Hematopoietic multipotent progenitor cell treated with erythropoietin and hydrocortisone succinate and interleukin-3 and kit ligand, for 6 days (in vitro differentiated cells): ENCODE data around the gene ARPC5.
"Not testable (repeated sequence)": the region's sequence is repeated elsewhere in the genome, so short reads cannot be mapped to it uniquely, and the experiment has no call there.

Source experiments
- DNase-seq: peaks from one replicate; pipeline ENCODE4 v3.0.0-alpha.2; 2015

ARPC5 gene

DNA sequence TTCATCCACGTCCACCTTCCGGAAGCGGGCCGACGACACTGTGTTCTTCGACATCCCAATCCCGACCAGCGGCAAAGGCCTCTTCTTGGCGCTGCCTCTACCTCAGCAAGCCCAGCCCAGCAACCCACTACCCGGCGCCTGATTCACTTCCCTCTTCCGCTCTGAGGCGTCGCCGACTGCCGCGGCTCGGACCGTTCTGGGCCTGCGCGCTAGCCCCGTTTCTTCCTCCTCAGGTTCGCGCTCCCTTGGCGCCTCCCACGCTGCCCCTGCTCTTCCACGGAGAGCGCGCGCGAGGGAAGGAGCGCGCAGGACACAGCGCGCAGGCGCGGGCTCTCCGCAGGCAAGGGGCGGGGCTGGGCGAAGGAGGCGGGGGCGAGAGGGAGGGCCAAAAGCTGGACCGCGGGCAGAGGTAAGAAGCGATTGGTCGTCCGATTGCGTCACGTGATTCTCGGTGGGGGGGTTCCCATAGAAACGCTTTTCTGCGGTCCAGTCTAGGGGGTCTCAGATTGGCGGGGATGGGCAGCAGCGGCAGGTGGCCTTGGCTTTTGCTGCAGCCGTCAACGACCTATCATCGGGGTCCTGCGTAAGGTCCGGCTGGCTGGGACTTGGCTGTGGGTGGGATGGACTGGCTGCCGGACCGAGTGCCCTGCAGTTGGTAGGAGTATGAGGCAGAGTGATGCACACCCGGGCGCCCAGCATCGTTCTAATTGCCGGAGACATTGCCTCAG is at the start of gene ARPC5:
Gene ARPC5 (minus strand): TSS at position 178 of the 728 bp plus-strand sequence. CDS start 124 bp downstream, at position 54.
- peak; percentile 97 for DNase-seq

DNA sequence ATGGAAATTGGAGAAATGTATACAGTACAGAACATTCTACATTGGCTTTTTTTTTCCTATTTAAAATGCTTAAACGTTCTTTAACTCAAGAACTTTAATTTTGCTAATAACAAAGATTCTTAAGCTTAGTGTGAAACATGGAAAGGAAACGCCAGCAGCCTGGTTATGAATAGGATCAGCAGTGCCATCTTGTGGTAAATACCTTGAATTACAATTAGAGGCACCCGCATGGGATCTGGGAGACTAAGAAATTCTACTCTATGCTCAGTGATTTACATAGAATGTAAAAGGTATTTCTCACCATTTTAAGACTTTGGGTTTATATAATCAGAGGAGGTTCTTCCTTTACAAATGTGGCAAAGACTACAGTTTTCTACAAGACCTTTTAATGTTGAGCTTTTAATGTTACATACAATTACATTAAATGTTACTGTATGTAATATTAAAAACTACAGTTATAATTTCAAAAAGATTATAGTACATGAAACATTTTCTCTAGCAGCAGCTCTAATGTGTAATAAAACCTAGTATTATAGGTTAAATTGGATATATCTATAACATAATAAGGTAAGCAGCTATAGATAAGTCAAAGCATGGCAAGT is 49.6 kb upstream of the ARPC5 start:
- peak; percentile 88 for DNase-seq

DNA sequence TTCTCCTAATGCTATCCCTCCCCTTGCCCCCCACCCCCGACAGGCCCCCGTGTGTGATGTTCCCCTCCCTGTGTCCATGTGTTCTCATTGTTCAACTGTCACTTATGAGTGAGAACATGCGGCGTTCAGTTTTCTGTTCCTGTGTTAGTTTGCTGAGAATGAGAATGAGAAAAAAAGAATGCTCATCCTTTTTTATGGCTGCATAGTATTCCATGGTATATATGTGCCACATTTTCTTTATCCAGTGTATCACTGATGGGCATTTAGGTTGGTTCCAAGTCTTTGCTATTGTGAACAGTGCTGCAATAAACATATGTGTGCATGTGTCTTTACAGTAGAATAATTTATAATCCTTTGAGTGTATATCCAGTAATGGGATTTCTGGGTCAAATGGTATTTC is 43.8 kb upstream of the ARPC5 start:
- not testable (repeated sequence) for DNase-seq

DNA sequence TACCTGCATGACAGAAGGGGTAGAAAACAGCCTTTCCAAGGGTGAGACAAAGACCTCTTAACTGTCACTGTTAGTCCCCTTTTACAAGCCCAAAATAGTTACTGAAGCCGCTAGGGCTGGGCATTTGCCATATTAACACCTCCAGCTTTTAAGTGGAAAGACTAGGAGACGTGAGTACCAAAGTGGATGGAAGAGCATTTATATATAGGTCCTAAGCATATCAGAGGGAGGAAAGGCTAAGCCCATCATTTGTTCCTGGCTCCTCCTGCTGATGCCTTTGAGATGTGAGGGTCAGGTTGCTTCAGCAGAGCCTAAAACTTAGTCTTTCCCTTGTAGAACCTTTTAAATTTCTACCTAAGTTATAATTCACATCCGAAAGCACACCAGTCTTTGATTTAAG is 43.2 kb upstream of the ARPC5 start:
- no peak for DNase-seq

DNA sequence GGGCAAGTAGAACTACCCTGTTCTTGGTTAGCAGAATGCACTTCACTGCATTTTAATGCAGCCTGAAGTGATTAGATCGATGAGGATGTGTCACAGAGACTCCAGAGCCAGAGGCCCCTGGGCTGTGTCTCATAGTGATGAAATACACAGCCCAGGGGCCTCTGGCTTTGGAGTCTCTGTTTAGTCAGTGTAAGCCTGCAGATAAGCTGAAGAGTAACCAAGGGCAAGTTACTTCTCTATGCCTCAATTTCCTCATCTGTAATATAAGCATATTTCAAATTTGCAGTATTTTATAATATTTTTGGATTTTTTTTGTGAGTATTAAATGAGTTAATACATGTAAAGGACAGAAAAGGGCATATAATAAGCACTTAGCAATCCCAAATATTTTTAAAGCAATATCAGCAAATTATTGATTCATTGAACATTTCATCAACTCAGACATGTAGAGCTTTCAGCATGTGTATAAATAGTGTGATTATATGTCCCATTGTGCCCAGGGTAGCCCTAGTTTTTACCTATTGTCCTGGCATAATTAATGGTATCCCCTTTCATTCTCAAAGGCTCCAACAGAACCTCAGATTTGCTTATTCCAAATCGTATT is 41.1 kb upstream of the ARPC5 start:
- no peak for DNase-seq

DNA sequence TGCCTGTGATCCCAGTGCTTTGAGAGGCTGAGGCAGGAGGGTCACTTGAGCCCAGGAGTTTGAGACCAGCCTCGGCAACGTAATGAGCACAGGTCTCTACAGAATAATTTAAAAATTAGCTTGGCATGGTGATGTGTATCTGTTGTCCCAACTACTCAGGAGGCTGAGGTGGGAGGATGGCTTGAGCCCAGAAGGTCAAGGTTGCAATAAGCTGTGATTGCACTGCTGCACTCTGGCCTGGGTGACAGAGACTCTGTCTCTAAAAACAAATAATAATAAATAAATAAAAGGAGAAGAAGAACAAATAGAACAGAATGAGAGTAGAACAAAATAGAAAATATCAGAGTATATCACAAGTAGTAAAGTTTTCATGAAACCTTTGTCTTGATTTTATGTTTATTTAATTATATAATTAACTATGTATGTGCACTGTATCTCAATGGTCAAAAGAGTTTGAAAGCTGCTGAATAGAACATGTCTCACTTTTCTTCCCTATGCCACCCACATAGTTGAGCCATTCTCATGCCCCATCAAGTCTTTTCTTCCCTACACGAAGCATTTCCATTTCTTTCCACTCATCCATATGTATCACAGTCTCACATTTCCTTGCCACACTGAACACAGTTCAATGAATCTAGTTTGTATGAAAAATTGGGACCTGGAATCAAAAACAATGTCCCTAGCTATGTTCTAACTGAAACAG is 40.5 kb upstream of the ARPC5 start:
- DNase-seq: no peak

DNA sequence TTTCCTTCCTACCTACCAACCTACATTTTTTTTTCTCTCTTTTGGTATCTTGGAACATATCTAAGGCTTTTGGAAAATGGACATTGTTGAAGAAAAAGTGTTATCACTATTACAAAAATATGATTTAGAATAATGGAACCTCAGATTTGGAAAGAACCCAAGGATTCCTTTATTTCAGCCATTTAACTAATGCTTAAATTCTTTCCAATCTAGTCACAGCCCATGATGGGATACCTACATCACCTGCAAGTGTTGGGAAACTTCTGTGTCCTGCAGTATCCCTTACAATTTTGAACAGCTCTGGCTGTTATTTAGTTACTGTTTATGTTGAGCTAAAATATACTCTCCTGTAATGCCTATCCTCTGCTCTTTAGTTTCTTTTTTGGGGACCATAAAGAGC is 39.8 kb upstream of the ARPC5 start:
- DNase-seq: no peak

DNA sequence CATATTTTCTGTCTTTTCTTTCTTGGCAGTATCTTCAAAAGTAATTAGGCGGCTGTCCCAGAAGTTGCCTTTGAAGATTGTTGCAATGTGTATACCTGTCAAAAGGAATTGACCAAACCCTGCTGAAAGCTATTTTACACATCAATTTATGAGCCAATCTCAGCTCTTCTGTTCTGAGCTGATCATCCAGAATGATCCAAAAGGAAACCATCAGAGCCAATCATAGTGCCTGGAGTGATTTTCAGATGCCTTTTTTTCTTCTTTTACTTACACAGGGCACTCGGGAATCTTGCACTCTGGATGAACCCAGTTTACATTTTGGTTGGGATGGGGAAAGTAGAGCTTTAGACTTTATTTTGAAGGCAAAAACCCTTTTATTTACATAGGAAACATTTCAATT is 39.3 kb upstream of the ARPC5 start:
- DNase-seq: no peak

DNA sequence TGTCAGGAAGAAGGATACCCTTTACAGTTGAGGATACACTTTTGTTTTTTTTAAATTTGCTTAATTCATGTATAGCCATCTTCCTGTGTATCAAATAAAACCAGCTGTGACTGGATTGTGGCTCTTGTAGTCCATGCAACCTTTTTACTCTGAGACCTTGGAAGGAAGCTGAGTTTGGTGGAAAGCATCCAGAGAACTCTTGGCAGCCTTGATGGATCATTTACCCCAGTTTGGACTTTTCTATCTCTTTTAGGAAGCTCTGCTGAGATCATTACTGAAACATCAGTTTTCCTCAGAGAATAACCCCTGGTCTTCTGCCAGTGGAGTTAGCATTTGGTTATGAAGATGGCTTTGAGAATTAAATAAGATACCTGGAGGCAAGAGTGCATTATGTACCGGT is 38.8 kb upstream of the ARPC5 start:
- no peak for DNase-seq

DNA sequence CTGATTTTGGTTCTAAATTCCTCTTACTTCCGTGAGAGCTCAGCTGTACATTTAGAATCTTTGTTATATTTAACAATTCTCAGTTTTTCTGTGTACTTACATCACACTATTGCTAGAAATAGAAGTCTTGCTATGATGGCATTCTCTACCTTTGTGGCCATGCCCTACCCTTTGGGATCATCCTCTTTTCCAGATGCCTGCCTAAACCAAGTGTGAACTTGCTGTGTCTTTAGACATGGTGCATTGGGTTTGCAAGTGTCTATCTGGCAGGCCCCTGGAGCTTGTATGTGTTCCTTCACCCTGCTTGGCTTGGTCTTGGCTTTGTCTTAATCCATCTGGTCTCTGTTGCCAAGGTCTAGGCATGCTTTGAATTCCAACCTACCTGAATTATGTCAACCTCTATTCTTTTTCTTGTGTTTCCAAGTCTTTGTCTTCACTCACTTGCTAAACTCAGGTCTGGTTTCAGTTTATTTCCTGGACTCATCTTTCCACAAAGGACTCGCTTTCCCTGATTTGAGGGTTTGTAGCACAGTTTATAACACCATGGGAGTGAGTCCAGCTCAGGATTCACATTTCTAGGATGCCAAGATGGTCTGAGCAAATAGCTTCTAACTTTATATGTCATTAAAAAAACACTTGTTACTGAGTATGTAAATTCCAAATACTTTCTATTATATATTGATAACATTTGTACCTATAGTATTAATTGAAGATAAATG is 38.2 kb upstream of the ARPC5 start:
- DNase-seq: no peak

DNA sequence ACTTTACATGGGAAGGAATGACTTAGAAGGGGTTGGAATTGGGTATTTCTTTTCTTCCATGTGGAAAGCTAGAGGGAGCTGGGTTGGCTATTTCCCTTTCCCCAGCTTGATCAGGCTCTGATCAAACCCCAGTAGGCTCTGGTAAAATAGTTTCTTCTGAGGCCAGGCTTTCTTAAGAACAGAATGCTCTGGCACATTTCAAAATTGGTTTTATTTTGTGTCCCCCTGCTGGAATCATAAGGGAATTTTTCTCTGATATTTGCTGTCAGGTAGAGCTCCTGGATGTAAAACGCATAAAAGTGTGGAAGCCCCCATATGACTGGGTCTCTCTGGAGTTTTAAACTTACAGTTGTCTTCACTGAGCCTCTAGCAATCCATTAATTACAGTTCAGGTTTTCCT is 34.6 kb upstream of the ARPC5 start:
- no peak for DNase-seq

DNA sequence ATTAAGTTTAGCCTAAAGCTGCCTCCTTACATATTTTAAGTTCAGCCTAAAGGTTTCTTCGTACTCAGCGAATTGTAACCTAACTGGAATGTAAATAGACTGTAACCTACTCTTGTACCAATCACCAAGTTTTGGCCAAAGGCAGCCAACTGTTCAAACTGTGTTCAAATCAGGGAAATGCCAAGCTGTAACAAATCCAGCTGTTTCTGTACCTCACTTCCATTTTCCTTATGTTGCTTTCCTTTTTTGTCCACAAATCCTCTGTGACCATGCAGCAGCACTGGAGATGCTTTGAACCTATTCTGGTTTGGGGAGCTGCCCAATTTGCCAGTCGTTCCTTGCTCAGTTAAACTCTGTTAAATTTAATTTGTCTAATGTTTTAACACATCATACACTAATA is 20.8 kb upstream of the ARPC5 start:
- no peak for DNase-seq

DNA sequence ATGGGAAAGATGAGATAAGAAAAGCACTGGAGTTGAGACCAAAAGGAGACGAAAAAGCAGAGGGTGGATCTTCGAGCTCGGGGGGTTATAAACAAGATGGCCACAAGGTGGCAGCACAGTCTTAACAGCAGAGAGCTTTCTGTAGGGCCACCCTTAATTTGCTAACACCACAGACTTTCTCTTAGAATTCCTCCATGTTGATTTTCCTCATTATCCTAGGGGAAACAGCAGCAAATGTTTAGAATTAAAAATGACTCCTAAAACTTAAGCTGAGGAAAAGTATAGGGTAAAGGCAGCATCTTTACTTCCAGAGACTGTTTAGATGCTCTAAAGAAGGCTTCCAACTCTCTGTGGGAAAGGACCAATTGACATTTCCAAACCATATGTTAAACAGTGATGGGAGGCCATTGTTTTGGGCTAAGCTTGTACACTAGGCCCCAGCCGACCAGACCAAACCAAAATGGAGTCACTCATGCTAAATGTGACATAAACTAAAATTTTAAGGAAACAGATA is 20.0 kb upstream of the ARPC5 start:
- DNase-seq: peak; percentile 88

DNA sequence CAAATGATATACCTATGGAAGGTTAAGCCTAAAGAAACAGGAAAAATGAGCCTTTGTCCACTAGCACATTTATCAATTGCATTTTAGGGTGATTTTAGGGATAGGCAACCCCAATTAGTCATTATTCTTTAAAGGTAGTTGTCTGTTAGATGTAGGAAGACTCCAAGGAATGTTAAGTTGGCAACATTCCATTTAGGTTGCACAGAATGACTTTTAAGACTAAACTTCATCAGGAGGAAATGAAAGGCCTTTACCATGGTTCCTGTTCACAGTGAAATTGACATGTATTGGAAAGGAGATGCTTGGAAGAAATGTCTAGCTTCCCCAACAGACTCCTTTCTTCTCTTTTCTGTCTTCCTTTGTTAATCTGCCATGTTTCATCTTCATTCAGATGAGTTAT is 19.1 kb upstream of the ARPC5 start:
- no peak for DNase-seq

DNA sequence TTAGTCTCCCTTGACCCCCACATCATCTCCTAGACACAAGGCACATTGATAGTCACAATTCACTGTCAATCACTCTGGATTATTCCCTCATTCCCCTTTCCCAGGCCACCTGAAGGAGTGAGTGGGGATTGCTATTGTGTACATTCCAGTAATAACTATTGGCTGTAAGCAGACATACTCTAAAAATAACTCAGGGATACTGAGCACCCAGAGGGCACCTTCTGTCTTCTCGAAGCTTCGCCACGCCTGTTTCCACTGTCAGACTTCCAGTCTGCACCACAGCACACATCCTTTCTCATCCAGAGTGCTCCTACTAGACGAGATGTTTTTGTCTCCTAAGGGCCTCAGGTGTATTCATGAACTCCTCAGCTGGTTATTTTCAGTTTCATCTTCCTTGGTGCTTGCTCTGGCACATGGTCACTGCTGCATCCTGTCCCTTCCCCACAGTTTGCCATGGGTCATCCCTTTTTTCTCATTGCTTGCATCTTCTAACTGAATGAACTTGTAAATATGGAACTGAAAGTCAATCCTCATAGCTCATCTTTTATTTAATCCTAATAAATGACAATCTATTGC is 18.4 kb upstream of the ARPC5 start:
- no peak for DNase-seq

DNA sequence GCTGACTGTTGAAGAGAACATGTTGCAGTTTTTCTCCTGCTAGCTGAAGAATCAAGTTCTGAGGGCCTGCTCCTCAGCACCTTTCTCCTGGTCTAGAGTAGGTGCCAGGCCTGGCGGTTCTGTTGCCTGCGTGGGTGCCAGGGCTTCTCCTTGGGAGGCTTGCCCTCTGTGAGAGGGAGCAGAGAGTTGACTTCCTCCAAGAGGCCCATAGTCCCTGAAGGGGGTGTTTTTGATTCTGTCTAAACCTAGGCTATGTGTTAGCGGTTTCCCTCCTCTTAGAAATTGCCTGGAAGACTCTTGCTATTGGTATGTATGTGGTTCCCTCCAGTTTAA is 17.8 kb upstream of the ARPC5 start:
- no peak for DNase-seq

DNA sequence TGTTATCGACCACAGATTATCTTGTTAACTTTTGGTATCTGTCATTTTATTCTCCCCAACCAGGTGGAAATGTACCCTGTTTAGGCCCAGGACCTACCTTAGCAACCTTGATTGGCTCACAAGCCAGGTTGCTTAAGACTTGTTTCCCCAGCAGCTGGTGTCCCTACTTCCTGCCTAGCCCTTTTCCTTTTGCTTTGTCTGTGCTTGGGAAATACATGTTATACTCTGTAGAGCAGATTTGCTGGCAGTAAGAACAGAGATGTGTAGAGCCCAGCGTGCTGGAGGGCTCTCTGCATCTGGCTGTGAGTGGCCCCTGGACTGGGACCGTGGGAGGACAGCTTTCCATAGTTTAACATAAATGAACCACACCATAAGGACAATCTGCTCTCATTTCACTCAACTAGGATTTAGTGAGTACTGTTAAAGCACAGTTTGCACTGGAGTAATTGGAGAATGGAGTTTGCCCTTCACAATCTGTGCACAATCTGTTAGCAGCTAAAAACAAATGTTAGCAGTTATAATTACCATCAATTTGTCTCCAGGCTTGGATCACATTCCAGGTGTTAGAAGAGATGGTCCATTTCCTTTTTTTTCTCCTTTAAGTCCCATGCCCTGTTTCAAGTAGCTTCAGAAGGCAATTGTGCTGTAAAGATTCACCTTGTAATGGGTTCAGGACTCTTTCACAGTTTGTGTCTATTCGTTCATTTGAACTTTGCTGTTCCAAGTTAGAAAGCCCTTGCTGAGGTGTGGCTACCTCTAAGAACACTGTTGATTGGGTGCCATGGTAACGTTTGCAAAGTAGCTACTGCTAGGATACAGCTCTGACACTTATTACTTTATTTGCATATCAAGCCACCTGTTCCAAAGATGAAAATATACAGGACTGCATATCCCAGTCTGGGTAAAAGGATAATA is 17.2 kb upstream of the ARPC5 start, which contains the start of gene APOBEC4:
Gene APOBEC4 (minus strand): TSS at position 770 of the 915 bp plus-strand sequence. CDS start 4,535 bp downstream, outside the sequence.
- DNase-seq: no peak

DNA sequence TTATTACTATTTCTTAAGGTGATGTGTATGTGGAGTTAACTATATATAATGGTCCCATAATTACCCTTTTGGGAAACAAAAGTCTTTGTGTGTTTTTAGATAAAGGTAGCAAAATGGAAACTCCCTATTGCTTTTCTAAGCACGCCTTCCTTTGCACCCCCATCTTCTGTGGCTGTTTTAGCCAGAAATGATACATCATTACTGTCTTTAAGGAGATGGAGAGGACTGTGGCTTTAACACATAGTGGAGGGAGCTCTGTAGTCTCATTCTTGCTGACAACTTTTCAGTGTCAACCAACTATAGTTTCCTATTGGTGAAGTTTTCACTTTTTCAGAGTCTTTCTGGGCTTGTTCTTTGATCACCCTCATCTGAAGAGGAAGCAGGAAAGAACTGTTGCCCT is 16.5 kb upstream of the ARPC5 start:
- DNase-seq: no peak

DNA sequence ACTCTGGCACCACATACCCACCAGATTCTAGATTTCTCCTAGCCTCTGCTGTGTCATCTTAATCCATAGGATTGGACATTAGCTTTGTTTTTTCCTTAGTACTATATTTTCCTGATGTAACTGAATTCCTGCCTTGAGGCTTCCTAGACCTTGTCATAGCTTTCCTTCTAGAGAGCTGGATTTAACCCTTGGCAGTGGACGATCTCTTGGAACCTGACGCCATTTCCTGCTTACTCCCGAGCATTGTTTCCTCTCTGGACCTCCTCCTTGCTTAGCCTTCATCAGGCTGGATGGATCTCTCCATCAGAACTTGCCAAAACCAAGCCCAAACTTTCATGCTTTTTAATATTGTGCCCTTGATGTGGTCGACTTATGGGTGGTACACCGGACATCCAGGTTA is 16.0 kb upstream of the ARPC5 start:
- DNase-seq: no peak

DNA sequence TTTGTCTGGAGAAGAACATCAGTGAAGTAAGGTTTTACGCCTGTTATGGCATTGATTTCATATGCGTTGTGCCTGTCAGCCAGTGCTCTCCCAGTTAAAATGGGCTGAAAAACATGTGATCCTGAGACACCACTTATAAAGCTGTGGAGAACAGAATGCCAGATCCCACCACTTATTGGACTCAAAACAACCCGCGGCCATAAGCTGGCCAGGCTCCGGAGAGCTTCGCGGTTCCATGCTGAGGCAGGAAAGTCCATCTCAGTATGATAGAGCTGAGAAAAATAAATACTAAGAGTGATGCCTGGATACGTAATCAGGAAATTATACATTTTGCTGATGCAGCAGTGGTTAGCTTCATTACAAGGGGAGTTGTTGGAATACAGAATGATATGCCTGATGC is 12.5 kb upstream of the ARPC5 start:
- no peak for DNase-seq

DNA sequence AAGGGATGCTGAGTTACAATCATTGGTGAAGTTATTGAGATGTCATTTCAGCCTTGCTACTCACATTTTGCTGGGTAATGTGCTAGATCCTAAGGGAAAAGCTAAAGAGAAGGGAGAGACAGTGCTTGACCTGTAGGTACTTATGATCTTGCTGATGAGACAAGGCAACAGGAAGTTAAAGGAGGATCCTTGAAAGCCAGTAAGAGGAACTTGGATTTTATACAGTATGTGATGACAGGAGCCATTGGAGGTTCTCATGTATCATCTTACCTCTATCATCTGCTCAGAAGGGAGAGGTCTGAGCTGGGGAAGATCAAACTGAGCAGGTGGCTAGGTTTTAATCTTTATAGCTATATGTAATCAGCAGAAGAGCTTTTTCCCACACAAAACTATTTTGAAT is 11.2 kb upstream of the ARPC5 start:
- DNase-seq: no peak
